Activated gamma-delta T cell (primary cell): ENCODE results near the gene DBNDD1.

Experiments
- DNase-seq: peaks from one replicate; lab custom pipeline; 2025; lab: John Stamatoyannopoulos, UW

Gene DBNDD1

GRCh38 chr16:89961920-89962319 lies 57.3 kb downstream of the DBNDD1 start:
- DNase-seq, result no peak

GRCh38 chr16:89960966-89961365 lies 58.3 kb downstream of the DBNDD1 start:
- no peak for DNase-seq

GRCh38 chr16:89958596-89958995 lies 60.7 kb downstream of the DBNDD1 start:
- no peak for DNase-seq

- no peak for DNase-seq
These were observed 61.2 kb downstream of the DBNDD1 start for GRCh38 chr16:89958068-89958467.

GRCh38 chr16:89957216-89957785 lies 62.0 kb downstream of the DBNDD1 start:
- no peak for DNase-seq

- no peak for DNase-seq
These were observed 62.6 kb downstream of the DBNDD1 start for GRCh38 chr16:89956505-89957215.

- no peak for DNase-seq
These were observed 64.1 kb downstream of the DBNDD1 start for GRCh38 chr16:89955001-89955685.
